SKM-1 treated with dmso at 0.1 percent for 144 hours (cell line): ENCODE results near the gene PRKCD.

Source experiments
- DNase-seq: peaks from one replicate; lab custom pipeline; 2025; ENCODE audit not compliant: unreplicated experiment; lab: John Stamatoyannopoulos, UW

The PRKCD gene

GRCh38 chr3:53230789-53231188 is 69.8 kb downstream of the PRKCD start:
- DNase-seq, result no peak

DNA sequence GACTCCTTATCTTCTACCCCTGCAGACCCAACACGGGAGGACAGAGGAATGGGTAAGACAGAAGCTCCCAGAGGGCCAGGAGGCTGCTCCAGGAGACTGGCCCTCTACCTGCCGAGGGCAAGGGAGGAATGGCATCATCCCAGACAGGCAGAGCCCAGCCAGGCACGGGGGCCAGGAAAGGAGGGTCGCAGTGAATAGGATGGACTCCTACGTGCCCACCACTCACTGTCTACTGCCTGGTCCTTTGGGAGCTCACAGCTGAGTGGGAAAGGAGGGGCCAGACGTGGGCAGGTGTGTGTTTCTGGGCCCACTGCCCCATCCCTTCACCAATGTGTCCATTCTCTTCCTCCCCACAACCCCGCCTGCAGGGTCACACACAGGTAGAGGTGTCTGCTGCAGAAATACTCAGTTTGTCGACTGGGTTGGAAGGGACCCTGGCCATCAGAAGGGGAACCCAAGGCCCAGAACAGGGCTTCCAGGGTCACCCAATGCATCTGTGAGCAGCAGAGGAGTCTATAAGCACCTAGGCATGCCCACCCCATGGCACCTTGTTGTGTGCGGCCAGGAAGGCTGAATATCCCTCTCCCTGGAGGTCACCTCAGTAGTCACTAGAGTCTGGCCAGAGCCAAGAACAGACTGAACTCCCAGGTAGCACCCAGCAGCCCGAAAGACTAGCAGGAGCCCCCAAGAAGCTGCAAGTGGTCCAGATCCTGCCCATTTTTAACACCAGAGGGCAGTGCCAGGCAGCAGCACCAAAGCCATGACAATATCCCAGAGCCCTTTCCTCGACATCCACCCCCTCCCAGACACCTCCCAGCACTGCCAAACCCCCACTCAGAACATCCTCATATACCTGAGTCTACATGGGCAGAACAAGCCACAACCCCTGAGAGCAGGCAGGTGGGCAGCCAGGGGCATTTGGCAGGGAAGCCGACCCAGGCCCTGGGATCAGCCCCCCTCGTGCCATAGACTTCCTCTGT is 70.8 kb downstream of the PRKCD start:
- DNase-seq, result no peak

DNA sequence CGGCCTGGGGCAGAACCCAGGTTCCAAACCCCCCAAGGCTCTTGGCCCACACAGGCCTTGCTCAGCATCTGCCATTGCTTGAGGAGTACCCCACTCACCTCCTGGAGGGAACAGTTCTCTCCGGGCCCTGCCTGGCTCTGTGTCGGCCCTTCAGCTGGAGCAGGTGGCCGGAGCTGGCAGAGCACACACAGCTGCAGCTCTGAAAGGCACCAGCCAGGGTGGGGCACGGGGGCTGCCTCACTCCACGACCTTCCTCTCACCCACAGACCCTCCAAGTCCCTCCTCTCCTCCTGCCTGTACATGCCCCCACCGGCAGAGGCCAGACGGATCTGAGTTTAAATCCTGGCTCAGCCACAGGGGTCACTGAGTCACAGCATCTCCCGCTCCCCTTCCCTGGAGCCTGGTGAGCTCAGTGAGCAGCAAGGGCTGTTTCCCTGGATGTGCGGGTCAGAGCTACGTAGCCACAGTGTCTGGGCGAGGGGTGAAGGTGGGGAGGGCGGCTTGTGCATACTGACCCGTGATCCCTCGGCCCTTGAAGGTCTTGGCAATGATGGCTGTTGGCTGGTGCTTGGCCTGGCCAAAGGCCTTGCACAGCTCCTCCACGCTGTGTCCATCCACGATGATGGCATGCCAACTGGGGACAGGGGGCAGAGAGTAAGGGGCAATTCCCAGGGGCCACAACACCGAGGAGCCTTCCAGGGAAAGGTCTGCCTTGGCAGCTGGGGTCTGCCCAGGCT is 71.8 kb downstream of the PRKCD start:
- DNase-seq, result no peak

- no peak for DNase-seq
These were observed 73.3 kb downstream of the PRKCD start for GRCh38 chr3:53234130-53234840.

DNA sequence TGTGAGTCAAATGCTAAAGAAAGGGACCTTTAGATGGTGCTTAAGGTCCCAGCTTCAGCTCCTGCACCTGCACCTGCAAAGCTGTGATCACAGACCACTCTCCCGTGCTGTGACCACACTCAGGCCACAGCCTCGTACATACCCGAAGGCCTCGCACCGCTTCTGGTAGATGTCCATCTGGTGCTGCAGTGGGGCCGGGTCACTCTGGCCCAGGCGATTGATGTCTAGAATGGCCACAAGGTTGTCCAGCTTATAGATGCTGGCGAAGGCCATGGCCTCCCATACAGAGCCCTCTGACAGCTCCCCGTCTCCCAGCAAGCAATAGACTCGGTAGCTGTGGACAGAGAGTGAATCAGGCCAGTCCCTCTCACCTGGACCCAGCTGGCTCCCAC is 73.8 kb downstream of the PRKCD start:
- DNase-seq, result no peak

GRCh38 chr3:53235545-53235944 is 74.5 kb downstream of the PRKCD start:
- no peak for DNase-seq

DNA sequence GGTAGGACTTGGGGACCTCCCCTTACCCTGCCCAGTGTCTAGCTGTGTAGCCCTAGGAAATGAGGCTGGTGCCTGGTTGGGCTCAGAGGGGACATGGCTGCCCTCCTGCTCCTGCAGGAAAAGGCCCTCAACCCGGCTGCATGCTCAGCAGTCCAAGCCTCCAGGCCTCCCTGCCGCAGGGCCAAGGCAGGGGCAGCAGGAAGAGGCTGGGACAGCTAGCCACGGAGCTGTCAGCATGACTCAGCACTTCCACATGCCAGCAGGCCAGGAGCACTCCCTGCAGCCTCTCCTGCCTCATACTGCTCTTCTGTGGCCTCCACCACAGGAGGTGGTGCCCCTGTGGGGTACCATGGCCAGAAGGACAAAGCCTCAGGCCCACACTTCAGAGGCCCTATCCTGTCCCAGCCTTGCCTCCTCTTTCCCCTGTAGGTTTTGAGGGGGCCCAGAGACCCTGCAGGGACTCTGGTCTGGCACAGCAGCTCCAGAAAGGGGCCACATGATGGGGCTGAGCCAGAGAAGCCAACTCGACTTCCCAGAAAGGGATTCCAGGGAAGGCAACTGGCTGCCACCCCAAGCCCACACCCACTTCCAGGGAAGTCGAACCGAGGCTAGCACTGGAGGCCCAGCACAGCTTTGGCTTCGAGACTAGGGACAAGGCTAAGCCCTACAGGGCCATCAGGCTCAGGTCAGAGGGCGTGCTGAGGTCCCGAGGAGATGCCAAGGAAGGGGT is 75.3 kb downstream of the PRKCD start:
- peak; percentile 59 for DNase-seq

DNA sequence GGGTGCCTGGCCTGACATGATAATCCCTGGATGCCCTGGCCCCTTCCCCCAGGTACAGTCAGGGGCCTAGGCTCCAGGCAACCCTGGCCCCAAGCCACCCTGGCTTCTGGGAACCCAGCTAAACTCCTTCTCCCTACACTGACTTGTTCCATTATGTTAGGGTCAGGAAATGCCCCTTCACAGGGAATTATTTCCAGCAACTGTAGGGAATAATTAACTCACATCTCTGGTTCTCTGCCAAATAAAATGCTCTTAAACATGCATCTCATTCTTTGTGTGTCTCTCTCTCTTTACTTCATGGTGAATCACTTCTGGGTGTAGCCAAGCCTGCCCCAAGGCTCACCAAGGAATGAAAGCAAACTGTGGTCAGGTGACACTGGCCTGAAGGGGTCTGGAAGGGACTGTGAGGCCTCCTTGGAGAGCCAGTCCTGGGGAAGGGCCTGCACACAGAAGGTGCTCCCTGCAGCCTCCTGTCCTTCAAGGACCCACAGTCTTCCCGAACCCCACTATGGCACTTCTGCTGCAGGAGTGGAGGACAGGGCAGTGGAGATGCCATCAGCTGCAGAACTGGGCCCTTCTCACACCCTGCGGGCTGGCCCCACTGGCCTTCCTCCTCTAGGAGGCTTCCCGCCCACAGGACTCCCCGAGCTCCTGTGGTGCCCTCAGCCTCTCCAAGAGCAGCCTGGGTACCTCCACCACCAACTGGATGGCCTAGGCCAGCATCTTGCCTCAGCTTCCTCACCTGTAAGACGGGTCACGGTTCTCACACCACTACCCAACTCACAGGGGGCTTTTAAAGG is 77.2 kb downstream of the PRKCD start:
- DNase-seq, result no peak

GRCh38 chr3:53238886-53239285 is 77.9 kb downstream of the PRKCD start:
- DNase-seq, result no peak

- DNase-seq, result no peak
These were observed 78.8 kb downstream of the PRKCD start for GRCh38 chr3:53239800-53240199.

DNA sequence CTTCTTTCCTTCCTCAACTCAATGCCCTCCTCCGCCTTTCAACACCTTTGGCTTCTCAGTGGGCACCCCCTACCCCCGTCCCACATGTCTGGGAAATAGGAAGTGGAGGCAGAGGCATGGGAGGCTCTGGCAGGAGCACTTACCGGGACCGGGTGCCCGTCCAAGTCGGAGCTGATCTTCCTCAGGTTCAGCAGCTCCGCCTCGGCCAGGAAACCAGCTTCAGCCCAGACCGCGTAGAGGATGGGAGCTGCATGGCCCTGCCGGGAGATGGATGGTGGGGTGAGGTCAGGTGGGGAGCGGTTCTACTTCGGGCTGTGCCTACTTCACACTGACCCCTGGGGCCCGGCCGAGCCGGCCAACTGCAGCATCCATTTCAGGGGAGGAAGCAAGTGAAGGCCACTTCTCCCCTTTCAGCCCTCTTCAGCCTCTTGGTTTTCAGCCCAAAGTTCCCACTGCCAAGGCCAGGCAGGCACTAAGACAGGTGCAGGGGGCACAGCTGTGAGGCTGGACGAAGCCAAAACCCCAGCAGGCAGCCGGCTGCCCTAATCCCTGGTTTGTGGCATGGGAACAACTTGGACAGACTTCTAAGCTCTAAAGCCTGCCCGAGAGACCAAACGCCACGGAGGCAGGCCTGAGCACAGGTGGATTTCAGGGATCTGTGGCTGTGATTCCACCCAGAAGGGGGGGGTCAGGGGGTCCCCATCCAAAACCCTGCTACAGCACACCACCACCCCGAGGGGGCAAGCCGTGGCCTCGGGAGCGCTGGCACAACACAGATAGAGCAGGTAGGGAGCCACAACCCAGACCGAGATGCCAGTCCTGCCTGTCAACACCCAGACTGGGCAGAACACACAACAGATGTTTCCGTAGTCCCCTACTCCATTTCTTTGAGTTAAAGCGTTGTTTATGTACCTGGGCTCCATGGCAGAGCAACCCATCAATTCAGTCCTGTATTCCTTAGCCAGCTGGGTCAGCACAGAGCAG is 80.3 kb downstream of the PRKCD start:
- DNase-seq, result no peak

- no peak for DNase-seq
These were observed 81.1 kb downstream of the PRKCD start for GRCh38 chr3:53242155-53242554.
